Endodermal cell (in vitro differentiated cells): ENCODE results near the gene GNL3L. TPM values are rescaled to one million over a fixed set of nuclear protein-coding genes. Genes with fewer than 3 reads are reported as not detected.
A peak's percentile ranks its signal among the peaks of the same experiment; 100 is the strongest.

Source experiments
- DNase-seq: peaks from one replicate; pipeline ENCODE4 v3.0.0-alpha.2; 2017
- H3K27ac ChIP-seq: 2 replicates; pipeline ENCODE4 v1.5.1; 2013; ENCODE audit warnings: mild to moderate bottlenecking, low read depth, low read length, moderate library complexity
- H3K27me3 ChIP-seq: 2 replicates; pipeline ENCODE4 v1.6.1; 2013; ENCODE audit warnings: mild to moderate bottlenecking, low read length, moderate library complexity; ENCODE audit not compliant: insufficient read depth, control insufficient read depth, poor library complexity, severe bottlenecking
- H3K36me3 ChIP-seq: 2 replicates; pipeline ENCODE4 v1.7.0; 2013; ENCODE audit warnings: mild to moderate bottlenecking, low read length, moderate library complexity; ENCODE audit not compliant: control insufficient read depth, insufficient read depth
- H3K4me1 ChIP-seq: one replicate; pipeline ENCODE4 v1.7.0; 2013; ENCODE audit warnings: low read length; ENCODE audit not compliant: control insufficient read depth, insufficient read depth
- H3K4me3 ChIP-seq: 2 replicates; pipeline ENCODE4 v1.5.1; 2013; ENCODE audit warnings: mild to moderate bottlenecking, low read length, moderate library complexity
- H3K9ac ChIP-seq: 2 replicates; pipeline ENCODE4 v1.6.1; 2013; ENCODE audit warnings: mild to moderate bottlenecking, low read length, moderate library complexity; ENCODE audit not compliant: poor library complexity, severe bottlenecking; ENCODE audit errors: extremely low read depth
- H3K9me3 ChIP-seq: 2 replicates; pipeline ENCODE4 v1.6.1; 2013; ENCODE audit warnings: mild to moderate bottlenecking, low read length, moderate library complexity; ENCODE audit not compliant: control insufficient read depth
- H3K27ac Mint-ChIP-seq: 2 replicates; pipeline ENCODE4 v1.8.0; 2020; ENCODE audit warnings: mixed read lengths
- H3K27me3 Mint-ChIP-seq: 2 replicates; pipeline ENCODE4 v1.8.0; 2021; ENCODE audit warnings: mild to moderate bottlenecking, mixed read lengths; ENCODE audit not compliant: insufficient read depth
- H3K36me3 Mint-ChIP-seq: 2 replicates; pipeline ENCODE4 v1.8.0; 2020; ENCODE audit warnings: low read depth, mixed read lengths
- H3K4me1 Mint-ChIP-seq: 2 replicates; pipeline ENCODE4 v1.8.0; 2020; ENCODE audit warnings: mixed read lengths
- H3K4me3 Mint-ChIP-seq: 2 replicates; pipeline ENCODE4 v1.8.0; 2020; ENCODE audit warnings: mild to moderate bottlenecking, moderate library complexity, mixed read lengths
- H3K9me3 Mint-ChIP-seq: 2 replicates; pipeline ENCODE4 v1.8.0; 2020; ENCODE audit warnings: mild to moderate bottlenecking, mixed read lengths
- CTCF ChIP-seq: fragments of 200-600 bp; sonication (generic); conservative IDR thresholded peaks from 2 replicates; pipeline ENCODE4 v1.5.0; 2021; ENCODE audit warnings: antibody characterized with exemption, mild to moderate bottlenecking
- WGBS, 2 experiments: methylation state at CpG; one replicate each; pipeline versions ENCODE4 v1.1.5 to v1.1.7; 2013; ENCODE audit warnings: missing lambda C conversion rate in 2 of 2, mixed read lengths in 1 of 2; ENCODE audit not compliant: insufficient coverage in 1 of 2, insufficient read length in 1 of 2; 5-methylcytosine and 5-hydroxymethylcytosine counted together
- total RNA-seq, 2 donors: library from RNA; stranded (reverse); fragmentation: NEBNext Ultra II Directional in 1 of 2; extraction: Animal tissue kit (Norgen Biotek cat#: 25700) in 1 of 2; gene quantifications; 2 replicates in 1 of 2; 3 replicates in 1 of 2; pipeline ENCODE4 v1.2.1, GENCODE V29; 2021

GNL3L gene
- total RNA-seq, 2 donors from 2014 or later = 40.2 to 43.8 TPM

GRCh38 chrX:54494166-54494988, 35.6 kb upstream of the GNL3L start:
- H3K4me1 Mint-ChIP-seq = peaks cover 10% of the 10 kb centered on the region
- H3K4me3 ChIP-seq = peak overlapping the region; percentile 85
- peaks cover 71% of the 10 kb centered on the region for H3K9me3 Mint-ChIP-seq
- no peaks in the 10 kb centered on the region for H3K36me3 ChIP-seq
- H3K9me3 ChIP-seq = no peaks in the 10 kb centered on the region
- peaks cover 3% of the 10 kb centered on the region for H3K36me3 Mint-ChIP-seq
- H3K27me3 Mint-ChIP-seq = no peaks in the 10 kb centered on the region
- H3K4me3 Mint-ChIP-seq = peak overlapping the region; percentile 70
- H3K4me1 ChIP-seq = no peaks in the 10 kb centered on the region
- TF ChIP-seq CTCF = no peak
- H3K27ac ChIP-seq = no peak overlapping the region
- no peak overlapping the region for H3K27ac Mint-ChIP-seq
- DNase-seq = no peak
- peak overlapping the region; percentile 41 for H3K9ac ChIP-seq
- H3K27me3 ChIP-seq = no peaks in the 10 kb centered on the region
- 54 to 82% methylated on average over 3 to 7 of the region's 10 CpGs for WGBS, 2 experiments

DNA sequence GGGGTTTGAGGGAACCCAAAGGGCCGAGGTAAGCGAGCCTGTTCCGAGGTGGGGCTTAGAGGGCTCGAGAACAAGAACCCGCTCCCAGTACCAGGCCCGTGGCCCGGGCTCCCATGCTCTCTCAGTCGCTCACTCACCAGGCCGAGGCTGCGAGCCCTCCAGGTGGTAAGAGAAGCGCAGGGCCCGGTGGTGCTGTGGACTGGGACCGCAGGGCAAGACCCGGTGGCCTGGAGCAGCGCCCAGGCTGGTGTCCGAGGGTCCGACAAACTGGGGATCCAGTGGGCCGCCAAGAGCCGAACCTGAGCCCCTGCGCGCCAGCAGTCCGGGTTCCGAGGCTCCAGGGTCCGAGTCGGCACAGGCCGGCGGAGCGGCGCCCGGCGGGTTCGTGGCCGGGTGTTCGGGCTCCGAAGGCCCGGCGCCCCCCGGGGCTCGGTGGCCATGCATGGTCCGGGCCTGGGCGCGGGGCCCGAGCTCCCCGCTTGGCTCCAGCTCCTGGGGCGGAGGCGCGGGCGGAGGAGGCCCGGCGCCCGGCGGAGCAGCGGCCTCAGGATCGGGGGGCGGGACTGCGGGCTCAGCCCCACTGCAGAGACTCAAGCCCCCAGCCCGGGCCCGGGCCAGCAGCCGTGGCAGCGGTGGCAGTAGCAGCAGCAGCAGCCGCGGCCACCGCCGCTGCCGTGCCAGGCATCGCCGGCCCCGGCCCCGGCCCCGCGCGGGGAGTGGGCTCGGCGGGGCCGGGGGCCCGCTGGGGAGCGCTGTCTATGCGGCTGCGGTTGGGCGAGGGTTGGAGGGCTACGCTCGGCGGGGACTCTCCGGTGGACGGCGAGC, 34.8 kb upstream of the GNL3L start:
- no peak for TF ChIP-seq CTCF
- Mint-ChIP-seq H3K9me3 (peaks cover 67% of the 10 kb centered on the region), H3K36me3 (peaks cover 3% of the 10 kb centered on the region), H3K27me3 (no peaks in the 10 kb centered on the region), H3K4me1 (peaks cover 10% of the 10 kb centered on the region), H3K4me3 (peak overlapping the region; percentile 70), H3K27ac (no peak overlapping the region)
- 0% methylated on average over 82 of the region's 86 CpGs; no CpG with 5 or more reads in 1 of the 2 experiments for WGBS, 2 experiments
- Histone ChIP-seq H3K27me3 (no peaks in the 10 kb centered on the region), H3K9me3 (no peaks in the 10 kb centered on the region), H3K27ac (no peak overlapping the region), H3K9ac (peak overlapping the region; percentile 51), H3K36me3 (no peaks in the 10 kb centered on the region), H3K4me1 (no peaks in the 10 kb centered on the region), H3K4me3 (peak overlapping the region; percentile 85)
- peak; percentile 61 for DNase-seq

DNA sequence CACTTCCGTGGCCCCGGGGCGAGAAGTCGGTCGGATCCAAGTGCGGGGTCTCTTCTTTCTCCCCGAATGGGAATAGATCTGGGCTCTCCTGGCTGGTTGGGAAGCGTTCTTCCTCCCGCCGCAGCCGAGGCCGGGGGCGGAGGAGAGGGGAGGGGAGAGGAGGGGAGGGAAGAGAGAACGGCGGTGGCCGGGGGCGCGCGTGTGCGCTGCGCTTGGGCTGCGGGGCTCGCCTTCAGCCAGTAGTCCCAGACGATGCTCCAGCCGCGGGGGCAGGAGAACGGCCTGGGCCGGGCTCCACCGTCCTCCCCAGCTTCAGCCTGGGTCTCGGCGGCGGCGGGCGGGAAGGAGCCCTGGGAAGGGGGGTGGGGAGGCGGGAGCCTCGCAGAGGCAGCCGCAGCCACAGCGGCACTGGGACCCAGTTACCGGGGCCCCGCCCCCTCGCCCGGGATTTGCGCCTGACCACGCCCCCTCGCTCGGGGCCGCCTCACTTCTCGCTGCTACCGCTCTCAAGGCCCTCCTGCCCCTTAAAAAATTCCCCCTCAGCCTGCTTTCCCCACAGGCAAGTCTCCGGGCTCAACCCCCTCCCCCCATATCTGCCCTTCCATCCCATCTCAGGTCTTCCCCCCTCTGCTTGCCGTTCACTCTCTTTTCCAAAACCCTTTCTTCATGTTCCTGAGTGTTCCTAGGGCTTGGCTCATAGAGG, 34.1 kb upstream of the GNL3L start, which contains the start of gene FGD1:
FGD1 (minus strand) TSS at position 421 of the 703 bp plus-strand sequence. CDS start 802 bp downstream, outside the sequence.
- Histone ChIP-seq H3K27me3 (no peaks in the 10 kb centered on the region), H3K9ac (peak within 1 kb of the TSS; percentile 51), H3K9me3 (no peaks in the 10 kb centered on the region), H3K36me3 (no peaks in the 10 kb centered on the region), H3K27ac (no peak within 1 kb of the TSS), H3K4me1 (no peaks in the 10 kb centered on the region), H3K4me3 (peak within 1 kb of the TSS; percentile 85)
- no peak for TF ChIP-seq CTCF
- H3K9me3 Mint-ChIP-seq = peaks cover 66% of the 10 kb centered on the region
- no peaks in the 10 kb centered on the region for H3K36me3 Mint-ChIP-seq
- peak within 1 kb of the TSS; percentile 71 for H3K27ac Mint-ChIP-seq
- peak; percentile 88 for DNase-seq
- WGBS, 2 experiments = 1 to 6% methylated on average over 2 to 18 of the region's 51 CpGs
- H3K4me3 Mint-ChIP-seq = peak within 1 kb of the TSS; percentile 70
- H3K4me1 Mint-ChIP-seq = peaks cover 10% of the 10 kb centered on the region
- H3K27me3 Mint-ChIP-seq = no peaks in the 10 kb centered on the region
